Kidney (tissue), 14 donors: ENCODE data around the gene VAMP2. TPM values are rescaled to one million over a fixed set of nuclear protein-coding genes. Genes with fewer than 3 reads are reported as not detected.
A peak's percentile ranks its signal among the peaks of the same experiment; 100 is the strongest.

Experiments used
- DNase-seq, 5 donors: peaks; one replicate each; pipeline ENCODE4 v3.0.0-alpha.2; 2013 to 2020
- FAIRE-seq: peaks from 2 replicates; lab custom pipeline; 2012; peaks lifted over from hg19 to GRCh38; lab: Jason Lieb, UNC
- H3K27ac ChIP-seq, 2 donors: one replicate each; pipeline ENCODE4 v1.7.0; 2013; ENCODE audit warnings: low read depth in 2 of 2, low read length in 2 of 2, inconsistent platforms in 1 of 2
- H3K27me3 ChIP-seq: one replicate; pipeline ENCODE4 v1.7.1; 2013; ENCODE audit warnings: low read length, inconsistent platforms; ENCODE audit not compliant: control insufficient read depth, insufficient read depth
- H3K36me3 ChIP-seq, 3 donors: one replicate each; pipeline versions ENCODE4 v1.7.0 to v1.7.1; 2013; ENCODE audit warnings: low read length in 3 of 3, control low read depth in 1 of 3, inconsistent platforms in 1 of 3; ENCODE audit not compliant: insufficient read depth in 3 of 3, control insufficient read depth in 2 of 3
- H3K4me1 ChIP-seq, 3 donors: one replicate each; pipeline versions ENCODE4 v1.7.0 to v1.7.1; 2013; ENCODE audit warnings: low read length in 3 of 3, inconsistent platforms in 1 of 3, low read depth in 1 of 3; ENCODE audit not compliant: control insufficient read depth in 2 of 3, insufficient read depth in 2 of 3
- H3K4me3 ChIP-seq, 3 donors: one replicate each; pipeline versions ENCODE4 v1.7.0 to v1.8.1; 2013; ENCODE audit warnings: low read length in 3 of 3, control low read depth in 1 of 3, inconsistent platforms in 1 of 3
- H3K9ac ChIP-seq, 3 donors: one replicate each; pipeline versions ENCODE4 v1.7.0 to v1.7.1; 2013; ENCODE audit warnings: low read length in 3 of 3, control low read depth in 1 of 3, inconsistent platforms in 1 of 3
- H3K9me3 ChIP-seq, 3 donors: one replicate each; pipeline versions ENCODE4 v1.7.0 to v1.7.1; 2013; ENCODE audit warnings: low read length in 3 of 3, control low read depth in 1 of 3, inconsistent platforms in 1 of 3; ENCODE audit not compliant: control insufficient read depth in 2 of 3, insufficient read depth in 1 of 3
- CTCF ChIP-seq: IDR thresholded peaks from 3 replicates; pipeline ENCODE4 v1.5.1; 2012; ENCODE audit warnings: mild to moderate bottlenecking, moderate library complexity, borderline replicate concordance; ENCODE audit not compliant: insufficient read depth; ENCODE audit errors: extremely low read depth
- intact Hi-C: fragments of 100-400 bp; cut with DNase I; formaldehyde crosslinking; loops from one replicate; pipeline ENCODE4 v1.11.1; 2022
- microRNA-seq: library from miRNA; unstranded; fragments of <30 nt; microRNA quantifications from one replicate; pipeline ENCODE4 v1.2.0, GENCODE V29; 2020
- polyA plus RNA-seq: library from polyadenylated mRNA; stranded (reverse); fragments of 350-450 nt; fragmentation: Illumina TruSeq; extraction: RNeasy Lipid Tissue Mini Kit (QIAGEN cat#74804); gene quantifications from one replicate; pipeline ENCODE4 v1.2.3, GENCODE V29; 2014; ENCODE audit warnings: low read depth, low replicate concordance; ENCODE audit not compliant: insufficient read depth
- total RNA-seq: library from RNA; stranded (reverse); fragmentation: NEBNext Ultra II Directional; extraction: Animal tissue kit (Norgen Biotek cat#: 25700); gene quantifications from one replicate; pipeline ENCODE4 v1.2.1, GENCODE V29; 2021
- donor health status: control.
- donor health status: control.
- donor health status: control.
- donor health status: control.
- donor health status: control.
- donor health status: DM: yes; HTN: yes; CAD: no.
- donor health status: Normal renal cell carcinoma (clear cell type).

Gene VAMP2
- total and polyA plus RNA-seq, 2 donors from 2014 or later: 107 to 124 TPM

- peak; percentile 83 for TF ChIP-seq CTCF
- FAIRE-seq (no peak), DNase-seq (peak; percentile 71 to 86 (median 82))
- Histone ChIP-seq H3K9ac (peak overlapping the region in 1 of 3 donors; percentile 46), H3K36me3 (no peaks in the 10 kb centered on the region), H3K27ac (no peak overlapping the region), H3K4me1 (peaks cover 0 to 4% (median 0%) of the 10 kb centered on the region in 3 donors), H3K27me3 (peaks cover 5% of the 10 kb centered on the region), H3K4me3 (peak overlapping the region in 2 of 3 donors; percentile 8 to 12), H3K9me3 (no peaks in the 10 kb centered on the region)
- intact Hi-C loops: no loop called here
These were observed 52.9 kb downstream of the VAMP2 start for GRCh38 chr17:8109661-8110455.

Small RNAs within 50 kb of the gene (microRNA-seq; reads per million reads assigned to microRNA genes)
- gene MIR4521 (2.7 reads per million), gene MIR6883 (not detected)

Other genes starting within 250 kb of the VAMP2 start
- gene RNF227, start 246.7 kb downstream of the VAMP2 start, total RNA-seq: 2.5 TPM
- gene RNF227, start 246.7 kb downstream of the VAMP2 start, polyA plus RNA-seq: 2.5 TPM
- 3.9 TPM for gene KCNAB3, start 233.1 kb downstream of the VAMP2 start, total RNA-seq
- gene KCNAB3, start 233.1 kb downstream of the VAMP2 start, polyA plus RNA-seq: 0.71 TPM
- 149 TPM for gene TRAPPC1, start 231.0 kb downstream of the VAMP2 start, total RNA-seq
- 291 TPM for gene TRAPPC1, start 231.0 kb downstream of the VAMP2 start, polyA plus RNA-seq
- gene CNTROB, start 230.7 kb downstream of the VAMP2 start, total RNA-seq: 27.5 TPM
- 11.6 TPM for gene CNTROB, start 230.7 kb downstream of the VAMP2 start, polyA plus RNA-seq
- gene GUCY2D, start 160.3 kb downstream of the VAMP2 start, total RNA-seq: 0.19 TPM
- gene GUCY2D, start 160.3 kb downstream of the VAMP2 start, polyA plus RNA-seq: 0.24 TPM
- 8.0 TPM for gene ALOX15B, start 123.9 kb downstream of the VAMP2 start, total RNA-seq
- 0.15 TPM for gene ALOX15B, start 123.9 kb downstream of the VAMP2 start, polyA plus RNA-seq
- gene ALOX12B, start 75.2 kb downstream of the VAMP2 start, total RNA-seq: not detected
- not detected for gene ALOX12B, start 75.2 kb downstream of the VAMP2 start, polyA plus RNA-seq
- gene ALOXE3, start 44.4 kb downstream of the VAMP2 start, total RNA-seq: not detected
- gene ALOXE3, start 44.4 kb downstream of the VAMP2 start, polyA plus RNA-seq: not detected
- gene HES7, start 38.8 kb downstream of the VAMP2 start, total RNA-seq: 0.25 TPM
- not detected for gene HES7, start 38.8 kb downstream of the VAMP2 start, polyA plus RNA-seq
- 161 TPM for gene PER1, start 10.5 kb downstream of the VAMP2 start, total RNA-seq
- 25.2 TPM for gene PER1, start 10.5 kb downstream of the VAMP2 start, polyA plus RNA-seq
- 23.4 TPM for gene TMEM107, start 13.4 kb upstream of the VAMP2 start, total RNA-seq
- 24.6 TPM for gene TMEM107, start 13.4 kb upstream of the VAMP2 start, polyA plus RNA-seq
- 8.6 TPM for gene BORCS6, start 27.2 kb upstream of the VAMP2 start, total RNA-seq
- gene BORCS6, start 27.2 kb upstream of the VAMP2 start, polyA plus RNA-seq: 15.4 TPM
- 2.8 TPM for gene AURKB, start 47.6 kb upstream of the VAMP2 start, total RNA-seq
- gene AURKB, start 47.6 kb upstream of the VAMP2 start, polyA plus RNA-seq: 0.43 TPM
- gene CTC1, start 85.1 kb upstream of the VAMP2 start, total RNA-seq: 57.2 TPM
- gene CTC1, start 85.1 kb upstream of the VAMP2 start, polyA plus RNA-seq: 12.2 TPM
- 49.5 TPM for gene PFAS, start 86.3 kb upstream of the VAMP2 start, total RNA-seq
- gene PFAS, start 86.3 kb upstream of the VAMP2 start, polyA plus RNA-seq: 7.6 TPM
- 20.1 TPM for gene RANGRF, start 125.7 kb upstream of the VAMP2 start, total RNA-seq
- 91.8 TPM for gene RANGRF, start 125.7 kb upstream of the VAMP2 start, polyA plus RNA-seq
- 11.1 TPM for gene SLC25A35, start 132.5 kb upstream of the VAMP2 start, total RNA-seq
- gene SLC25A35, start 132.5 kb upstream of the VAMP2 start, polyA plus RNA-seq: 17.2 TPM
- gene ARHGEF15, start 147.3 kb upstream of the VAMP2 start, total RNA-seq: 27.8 TPM
- 14.0 TPM for gene ARHGEF15, start 147.3 kb upstream of the VAMP2 start, polyA plus RNA-seq
- not detected for gene ODF4, start 176.9 kb upstream of the VAMP2 start, total RNA-seq
- gene ODF4, start 176.9 kb upstream of the VAMP2 start, polyA plus RNA-seq: not detected
- 1,267 TPM for gene RPL26, start 220.2 kb upstream of the VAMP2 start, total RNA-seq
- gene RPL26, start 220.2 kb upstream of the VAMP2 start, polyA plus RNA-seq: 2,696 TPM
- gene RNF222, start 234.9 kb upstream of the VAMP2 start, total RNA-seq: not detected
- not detected for gene RNF222, start 234.9 kb upstream of the VAMP2 start, polyA plus RNA-seq